Cardiac fibroblast (primary cell): ENCODE measurements around the gene SLC48A1.

ENCODE experiments used
- DNase-seq, 2 donors: peaks; one replicate each; pipeline versions ENCODE4 v3.0.0 to v3.0.0-alpha.2; 2010; ENCODE audit warnings: low read depth in 2 of 2
- H3K4me3 ChIP-seq, 2 donors: replicated peaks in 1 of 2; 1 replicate in 1 of 2; 2 replicates in 1 of 2; pipeline ENCODE4 v1.5.1; 2011; ENCODE audit warnings: low read depth in 2 of 2, low read length in 2 of 2, mild to moderate bottlenecking in 2 of 2, moderate library complexity in 1 of 2
- CTCF ChIP-seq: IDR thresholded peaks from one replicate; pipeline ENCODE4 v1.5.1; 2011; ENCODE audit warnings: low read depth, mild to moderate bottlenecking, low read length, inconsistent platforms

Gene SLC48A1

GRCh38 chr12:47816403-47817271 lies 43.6 kb downstream of the SLC48A1 start:
- no peak for TF ChIP-seq CTCF
- H3K4me3 ChIP-seq, result peak overlapping the region; percentile 89 to 95
- peak in 1 of 2 donors; percentile 57 for DNase-seq

GRCh38 chr12:47817272-47818006 lies 44.4 kb downstream of the SLC48A1 start:
- DNase-seq, result peak in 1 of 2 donors; percentile 40
- TF ChIP-seq CTCF, result peak; percentile 45
- H3K4me3 ChIP-seq, result peak overlapping the region; percentile 89 to 95

- peak overlapping the region; percentile 89 to 95 for H3K4me3 ChIP-seq
- TF ChIP-seq CTCF, result no peak
- DNase-seq, result no peak
Measured at GRCh38 chr12:47818007-47818376, 45.0 kb downstream of the SLC48A1 start.

- peak overlapping the region; percentile 89 to 95 for H3K4me3 ChIP-seq
- DNase-seq, result peak; percentile 36 to 47
- no peak for TF ChIP-seq CTCF
Measured at GRCh38 chr12:47818467-47819137, 45.6 kb downstream of the SLC48A1 start.

- peak in 1 of 2 donors; percentile 37 for DNase-seq
- H3K4me3 ChIP-seq, result peak overlapping the region; percentile 89 to 95
- TF ChIP-seq CTCF, result peak; percentile 33
Measured at GRCh38 chr12:47819138-47819895, 46.3 kb downstream of the SLC48A1 start.
